ENCODE data around the gene TOX2.
A peak's percentile ranks its signal among the peaks of the same experiment; 100 is the strongest.

The TOX2 gene

DNA sequence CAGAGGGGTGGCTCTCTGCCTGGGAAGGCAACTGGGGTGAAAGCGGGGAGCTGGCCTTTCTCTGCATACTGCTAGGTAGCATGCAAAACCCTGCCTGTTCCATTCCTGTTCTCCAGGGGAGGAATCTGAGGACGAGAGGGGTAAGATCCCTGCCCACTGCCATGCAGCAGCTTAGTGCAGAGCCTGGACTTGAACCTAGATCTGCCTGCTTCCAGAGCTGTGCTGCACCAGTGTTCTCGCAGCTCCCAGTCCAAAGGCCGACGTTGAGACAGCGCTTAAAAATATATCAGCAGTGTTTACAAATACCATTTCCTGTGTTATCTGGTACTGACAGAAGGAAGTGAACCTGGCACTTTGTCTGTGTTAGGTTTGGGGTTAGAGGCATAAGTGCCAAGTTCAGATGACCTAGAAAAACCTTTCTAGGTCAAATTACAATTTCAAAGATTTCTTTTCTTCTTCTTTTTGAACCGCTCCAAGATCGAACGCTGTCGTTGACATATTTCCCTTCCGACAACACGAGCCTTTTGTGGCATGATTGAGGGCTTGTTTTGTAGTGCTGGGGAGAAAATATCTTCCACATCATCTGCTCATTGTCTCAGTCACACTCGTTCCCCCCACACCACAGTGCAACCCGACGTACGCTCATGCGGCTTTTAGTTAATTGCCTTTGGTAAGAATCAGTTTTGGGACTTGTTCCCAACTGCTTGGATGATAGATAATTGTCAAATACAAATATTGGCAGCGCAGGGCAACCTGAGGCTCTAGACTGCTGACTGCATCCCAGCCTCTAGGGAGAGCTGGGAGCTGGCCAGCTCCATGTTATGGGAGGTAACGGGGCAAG is 44.6 kb downstream of the TOX2 start:
- DNase-seq (ENCODE audit: low read depth, low spot score): no peak

GRCh38 chr20:43959920-43960227 is 45.2 kb downstream of the TOX2 start:
- no peak for DNase-seq (ENCODE audit: low read depth, low spot score)

- no peak for DNase-seq (ENCODE audit: low read depth, low spot score)
These were observed 45.6 kb downstream of the TOX2 start for GRCh38 chr20:43960231-43960630.

- DNase-seq (ENCODE audit: low read depth, low spot score): no peak
These were observed 46.5 kb downstream of the TOX2 start for GRCh38 chr20:43961116-43961515.

DNA sequence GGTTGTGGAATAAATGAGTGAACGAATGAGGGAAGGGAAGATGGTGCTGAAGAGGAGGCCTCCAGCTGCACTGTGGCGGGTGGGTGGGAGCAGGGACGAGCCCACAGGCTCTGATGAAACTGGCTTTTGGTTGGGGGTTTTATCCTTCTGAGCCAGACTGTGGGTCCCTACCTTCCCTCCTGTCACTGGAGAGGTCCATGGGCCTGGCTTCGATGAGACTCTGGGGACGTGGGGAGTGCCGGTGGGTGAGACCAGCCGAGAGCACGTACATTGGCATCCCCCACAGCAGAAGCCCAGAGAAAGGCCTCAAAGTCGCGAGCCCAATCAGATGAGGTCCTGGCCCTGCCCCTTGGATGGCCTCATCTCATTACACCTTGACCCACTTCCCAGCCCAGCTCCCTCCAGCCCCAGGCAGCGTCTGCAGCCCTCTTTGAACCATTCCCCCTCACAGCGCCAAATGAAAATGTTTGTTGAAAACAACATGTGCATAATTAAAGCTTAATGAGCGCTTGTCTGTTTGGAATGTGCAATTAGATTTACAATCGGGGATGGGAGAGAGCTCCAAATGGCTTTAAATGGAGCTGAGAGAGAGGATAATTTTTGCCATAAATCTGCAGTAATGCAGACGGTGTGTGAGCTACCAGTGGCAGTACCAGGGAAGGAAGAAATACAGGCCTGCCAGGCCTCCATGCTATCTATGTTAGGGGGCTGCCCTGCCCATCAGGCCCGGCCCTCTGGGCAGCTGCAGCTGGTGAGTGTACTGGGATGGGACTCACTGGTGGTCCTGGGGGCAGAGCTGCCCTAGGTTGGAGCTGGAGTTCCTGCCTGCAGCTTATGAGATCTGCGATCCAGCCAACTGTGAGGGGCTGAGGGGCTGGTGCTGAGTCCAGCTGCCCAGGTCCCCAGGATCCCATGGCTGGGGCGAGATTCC is 47.2 kb downstream of the TOX2 start:
- DNase-seq (ENCODE audit: low read depth, low spot score): no peak

GRCh38 chr20:43962530-43962929 is 47.9 kb downstream of the TOX2 start:
- DNase-seq (ENCODE audit: low read depth, low spot score): no peak

GRCh38 chr20:43963233-43963632 is 48.6 kb downstream of the TOX2 start:
- DNase-seq (ENCODE audit: low read depth, low spot score): no peak

DNA sequence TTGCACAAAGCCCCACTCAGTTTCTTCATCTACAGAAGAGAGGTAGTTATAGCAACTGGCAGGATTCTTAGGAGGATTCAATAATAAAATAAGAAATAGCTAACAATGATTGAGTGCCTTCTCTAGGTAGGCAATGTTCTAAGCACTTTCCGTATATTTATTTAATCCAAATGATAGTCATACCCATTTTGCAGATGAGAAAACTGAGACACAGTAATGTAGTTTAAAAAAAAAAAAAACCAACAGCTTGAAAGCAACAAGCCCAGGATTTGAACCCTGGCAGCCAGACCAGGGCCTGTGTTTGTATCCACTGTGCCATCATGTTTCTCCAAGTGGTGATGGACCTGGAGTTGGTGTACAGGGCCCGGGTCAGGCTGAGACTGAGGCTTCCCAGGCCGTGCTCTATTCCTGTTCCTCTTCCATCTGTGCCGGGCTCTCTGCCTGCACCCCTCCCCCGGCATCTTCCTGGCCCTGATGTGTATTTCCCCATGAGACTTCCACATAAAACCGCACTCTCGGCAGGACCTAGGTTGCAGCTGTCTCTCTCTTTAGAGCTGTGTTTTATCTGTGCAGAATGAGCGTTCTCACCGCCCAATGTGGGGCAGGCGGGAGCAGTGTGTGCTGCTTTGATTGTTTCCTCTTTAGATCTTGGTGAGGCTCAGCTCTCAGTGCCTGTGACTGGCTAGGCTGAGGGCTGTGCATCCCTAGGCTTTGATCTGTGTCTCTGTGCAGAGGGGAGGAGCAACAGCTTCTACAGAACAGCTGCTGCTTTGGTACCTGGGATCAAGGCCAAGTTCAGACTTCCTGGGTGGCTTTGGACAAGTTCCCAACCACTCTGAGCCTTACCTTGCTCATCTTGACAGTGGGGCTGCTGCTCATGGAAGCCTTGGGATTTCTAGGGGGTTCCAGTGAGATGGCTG is 49.5 kb downstream of the TOX2 start:
- peak; percentile 61 for DNase-seq (ENCODE audit: low read depth, low spot score)

GRCh38 chr20:43968341-43969000 is 53.8 kb downstream of the TOX2 start:
- no peak for DNase-seq (ENCODE audit: low read depth, low spot score)

DNA sequence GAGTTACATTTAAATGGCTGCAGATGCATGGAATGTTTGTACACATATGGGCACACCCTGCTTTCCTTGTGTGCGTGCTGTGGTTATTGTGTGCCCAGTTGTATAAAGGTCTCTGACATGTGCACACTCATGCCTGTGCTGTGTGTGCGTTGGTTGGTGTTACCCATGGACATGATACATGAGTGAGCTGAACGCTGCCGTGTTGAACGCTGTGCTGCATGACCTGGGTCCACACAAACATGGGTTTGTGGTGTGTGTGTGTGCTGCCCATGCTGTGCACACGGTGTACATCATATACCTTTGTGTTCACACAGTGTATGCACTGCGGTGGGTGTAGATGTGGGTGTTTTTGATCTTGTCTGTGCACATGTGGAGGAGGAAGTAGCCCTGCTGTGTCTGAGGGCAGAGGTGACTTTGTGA is 54.4 kb downstream of the TOX2 start:
- no peak for DNase-seq (ENCODE audit: low read depth, low spot score)

DNA sequence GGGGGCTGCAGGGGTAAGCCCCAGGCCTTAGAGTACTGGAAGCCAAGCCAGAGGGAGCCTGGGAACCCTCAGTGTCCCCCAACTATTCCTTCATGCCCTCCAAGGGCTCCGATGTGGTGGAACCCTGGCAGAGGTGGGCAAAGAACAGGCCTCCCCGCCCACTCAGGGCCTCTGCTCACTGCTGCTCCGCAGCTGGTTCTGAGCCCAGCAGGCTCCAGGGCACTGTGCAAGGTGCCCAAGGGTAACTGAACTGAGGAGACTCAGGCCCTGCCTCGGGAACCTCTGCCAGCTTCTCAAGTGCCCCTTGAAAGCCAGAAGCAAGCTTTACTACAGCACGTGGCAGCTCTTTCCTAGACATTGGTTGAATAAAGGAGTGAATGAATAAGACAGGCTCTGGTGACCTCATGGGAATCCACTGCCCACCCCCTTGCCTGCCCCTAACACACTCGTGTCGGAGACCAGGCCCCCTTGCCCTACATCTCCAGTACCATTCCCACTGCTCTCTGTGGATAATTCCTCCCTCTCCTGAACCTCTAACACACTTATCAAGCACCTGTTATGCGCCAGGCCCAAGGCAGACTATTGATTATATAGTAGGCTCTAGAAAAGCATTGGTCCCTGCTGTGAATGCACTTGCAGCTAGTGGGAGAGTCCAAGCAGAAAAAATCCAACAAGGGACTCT is 55.0 kb downstream of the TOX2 start:
- no peak for DNase-seq (ENCODE audit: low read depth, low spot score)

DNA sequence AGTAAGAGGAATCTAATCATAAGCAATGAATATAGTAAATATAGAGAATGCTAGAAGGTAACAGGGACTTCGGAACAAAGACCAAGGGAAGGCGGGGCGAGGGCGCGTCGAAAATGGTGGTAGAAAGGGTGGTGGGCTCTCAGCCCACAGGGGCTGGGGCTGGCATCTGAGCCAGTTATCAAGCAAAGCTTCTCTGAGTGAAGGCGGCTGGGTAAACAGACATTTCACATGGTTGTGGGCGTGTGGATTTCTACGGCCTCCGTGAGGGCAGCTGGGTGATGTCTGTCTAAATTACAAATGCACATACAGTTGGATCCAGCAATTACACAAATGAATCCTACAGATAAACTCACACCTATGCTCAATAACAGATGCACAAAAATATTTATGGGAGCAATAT is 56.6 kb downstream of the TOX2 start:
- DNase-seq (ENCODE audit: low read depth, low spot score): no peak

DNA sequence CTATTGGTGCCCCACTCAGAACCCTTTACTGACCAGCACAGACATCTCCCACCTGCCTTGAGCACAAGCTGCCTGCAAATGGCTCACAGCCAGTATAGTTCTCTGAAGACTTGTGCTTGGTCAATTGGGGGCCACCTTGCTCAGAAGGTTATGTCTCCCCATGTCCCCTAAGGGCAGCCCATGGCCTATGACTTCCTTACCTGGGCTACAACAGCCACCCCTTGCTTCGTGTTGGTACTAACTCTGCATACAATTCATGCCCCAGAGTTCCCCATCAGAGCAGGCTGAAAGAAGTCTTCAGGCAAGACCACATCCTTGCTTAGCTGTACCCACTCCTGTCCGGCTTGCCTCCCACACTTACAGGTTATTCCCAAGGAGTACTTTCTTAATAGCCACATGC is 57.4 kb downstream of the TOX2 start:
- no peak for DNase-seq (ENCODE audit: low read depth, low spot score)

DNA sequence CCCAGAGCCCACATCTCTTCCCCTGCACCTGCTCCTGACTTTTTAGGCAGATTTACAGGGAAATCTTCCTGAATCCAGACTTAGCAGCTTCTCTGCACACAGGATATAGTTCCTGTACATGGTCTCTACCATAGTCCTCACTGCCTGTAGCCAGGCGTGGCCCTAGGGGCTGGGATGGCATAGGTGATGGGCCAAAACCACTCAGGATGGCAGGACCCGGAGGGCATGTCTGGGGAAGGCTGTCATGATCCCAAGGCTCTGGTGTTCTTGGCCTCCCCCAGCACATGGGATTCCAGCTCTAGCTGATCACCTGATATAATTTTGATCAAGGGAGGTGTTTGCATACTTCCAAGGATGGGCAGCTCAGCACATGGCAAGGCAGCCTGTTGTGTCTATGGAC is 58.0 kb downstream of the TOX2 start:
- DNase-seq (ENCODE audit: low read depth, low spot score): no peak

DNA sequence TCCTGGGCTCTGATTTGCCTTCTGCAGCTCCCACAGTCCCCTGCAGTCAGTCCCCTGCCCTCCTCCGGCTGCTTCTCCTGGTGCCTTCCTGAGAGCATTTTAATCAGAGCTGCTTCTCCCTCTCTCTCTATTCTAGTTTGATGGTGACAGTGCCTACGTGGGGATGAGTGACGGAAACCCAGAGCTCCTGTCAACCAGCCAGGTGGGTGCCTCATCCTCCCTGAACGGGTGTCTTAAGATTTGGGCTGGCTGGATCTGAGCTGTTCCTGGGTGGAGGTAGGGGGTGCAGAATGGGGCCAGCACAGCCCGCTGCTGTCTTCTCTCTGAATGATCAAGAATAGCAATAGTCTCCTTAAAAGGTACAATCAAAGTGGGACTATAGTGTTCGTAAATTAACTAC is 58.6 kb downstream of the TOX2 start:
- DNase-seq (ENCODE audit: low read depth, low spot score): no peak

- no peak for DNase-seq (ENCODE audit: low read depth, low spot score)
These were observed 59.2 kb downstream of the TOX2 start for GRCh38 chr20:43973671-43974450.

GRCh38 chr20:43974695-43975094 is 60.0 kb downstream of the TOX2 start:
- DNase-seq (ENCODE audit: low read depth, low spot score): no peak

DNA sequence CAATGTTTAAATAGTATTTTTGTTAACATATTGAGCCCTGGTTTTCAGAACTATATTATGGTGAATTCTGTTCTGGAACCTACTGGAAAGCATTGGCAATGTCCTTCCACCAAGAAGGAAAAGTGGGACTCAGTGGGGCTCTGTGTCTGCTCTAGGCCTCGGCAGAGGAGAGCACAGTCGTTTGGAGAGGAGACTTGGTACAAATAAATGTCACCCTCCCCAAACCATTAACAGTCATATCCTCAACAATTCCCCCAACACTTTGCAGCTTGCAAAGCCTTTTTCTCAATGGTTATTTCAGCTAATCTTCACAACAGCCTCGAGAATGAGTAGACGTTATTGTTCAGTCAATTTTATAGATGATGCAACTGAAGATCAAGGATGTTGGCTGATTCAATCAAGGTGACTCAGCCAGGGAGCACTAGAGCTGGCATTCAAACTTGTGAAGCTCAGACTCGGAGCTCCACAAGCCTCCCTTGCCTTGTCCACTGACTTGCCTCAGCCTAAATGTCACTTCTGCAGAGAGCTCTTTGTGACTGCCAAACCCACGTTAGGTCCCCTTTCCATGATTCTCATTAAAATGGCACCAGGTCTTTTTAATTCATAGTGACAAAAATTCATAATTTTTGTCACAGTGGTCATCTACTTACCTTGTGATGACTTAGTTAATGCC is 60.6 kb downstream of the TOX2 start:
- no peak for DNase-seq (ENCODE audit: low read depth, low spot score)

GRCh38 chr20:43976547-43976946 is 61.9 kb downstream of the TOX2 start:
- no peak for DNase-seq (ENCODE audit: low read depth, low spot score)

Measured in smooth muscle cell of the brain vasculature (primary cell).